GM18505 (cell line): ENCODE data around the gene STYXL1.
"Not testable (repeated sequence)": the region's sequence is repeated elsewhere in the genome, so short reads cannot be mapped to it uniquely, and the experiment has no call there.

Experiments
- ATAC-seq: cut with Tn5 transposase; IDR thresholded peaks from one replicate; pipeline ENCODE4 v1.9.1; 2021; ENCODE audit not compliant: unreplicated experiment
- POLR2A ChIP-seq: IDR thresholded peaks from 4 replicates; pipeline ENCODE4 v1.6.1; 2011; ENCODE audit warnings: borderline replicate concordance; ENCODE audit not compliant: insufficient read depth, insufficient read length; ENCODE audit errors: extremely low read depth

Gene STYXL1

DNA sequence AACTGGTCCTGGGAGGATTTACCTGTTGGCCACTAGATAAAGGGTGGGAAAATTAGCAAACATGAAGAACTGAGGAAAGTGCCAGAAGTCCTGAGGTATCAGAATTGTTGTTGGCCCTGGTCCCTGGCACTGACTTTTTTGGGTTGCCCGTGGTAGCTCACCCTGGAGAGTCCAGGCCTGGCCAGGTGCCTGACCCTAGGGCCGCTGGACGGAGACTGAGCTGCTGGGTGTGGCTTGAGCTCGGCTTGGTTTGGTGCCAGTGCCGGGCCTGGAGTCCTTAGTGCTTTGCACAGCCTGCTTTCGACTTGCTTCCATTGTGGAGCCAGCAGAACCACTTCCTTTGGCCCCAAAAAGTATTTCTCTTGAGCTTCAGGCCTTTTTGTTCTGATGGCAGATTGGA is 13.0 kb upstream of the STYXL1 start:
- TF ChIP-seq POLR2A = no peak
- no peak for ATAC-seq

DNA sequence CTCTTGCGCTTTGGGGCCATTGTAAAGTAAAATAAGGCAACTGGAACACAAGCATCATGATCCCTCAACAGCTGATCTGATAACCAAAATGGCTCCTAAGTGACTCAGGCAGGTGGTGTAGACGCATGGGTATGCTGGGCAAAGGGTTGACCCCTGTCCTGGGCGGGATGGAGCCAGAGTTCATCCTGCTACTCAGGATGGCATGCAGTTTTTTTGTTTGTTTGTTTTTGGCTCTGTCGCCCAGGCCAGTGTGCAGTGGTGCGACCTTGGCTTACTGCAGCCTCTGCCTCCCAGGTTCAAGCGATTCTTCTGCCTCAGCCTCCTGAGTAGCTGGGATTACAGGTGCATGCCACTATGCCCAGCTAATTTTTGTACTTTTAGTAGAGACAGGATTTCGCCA is 10.9 kb upstream of the STYXL1 start:
- ATAC-seq = not testable (repeated sequence)

DNA sequence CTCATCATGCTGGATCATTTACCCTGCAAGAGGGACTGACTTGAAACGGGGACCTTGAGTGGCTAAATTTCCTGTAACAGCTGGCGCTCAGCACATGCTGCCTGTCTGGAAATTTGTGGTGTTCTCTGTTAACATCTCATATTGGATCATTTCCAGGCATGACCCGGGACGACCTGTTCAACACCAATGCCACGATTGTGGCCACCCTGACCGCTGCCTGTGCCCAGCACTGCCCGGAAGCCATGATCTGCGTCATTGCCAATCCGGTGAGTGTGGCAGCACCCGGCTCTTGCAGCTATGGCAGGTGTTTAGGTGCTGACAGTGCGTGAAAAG is 10.0 kb upstream of the STYXL1 start:
- no peak for TF ChIP-seq POLR2A
- no peak for ATAC-seq

DNA sequence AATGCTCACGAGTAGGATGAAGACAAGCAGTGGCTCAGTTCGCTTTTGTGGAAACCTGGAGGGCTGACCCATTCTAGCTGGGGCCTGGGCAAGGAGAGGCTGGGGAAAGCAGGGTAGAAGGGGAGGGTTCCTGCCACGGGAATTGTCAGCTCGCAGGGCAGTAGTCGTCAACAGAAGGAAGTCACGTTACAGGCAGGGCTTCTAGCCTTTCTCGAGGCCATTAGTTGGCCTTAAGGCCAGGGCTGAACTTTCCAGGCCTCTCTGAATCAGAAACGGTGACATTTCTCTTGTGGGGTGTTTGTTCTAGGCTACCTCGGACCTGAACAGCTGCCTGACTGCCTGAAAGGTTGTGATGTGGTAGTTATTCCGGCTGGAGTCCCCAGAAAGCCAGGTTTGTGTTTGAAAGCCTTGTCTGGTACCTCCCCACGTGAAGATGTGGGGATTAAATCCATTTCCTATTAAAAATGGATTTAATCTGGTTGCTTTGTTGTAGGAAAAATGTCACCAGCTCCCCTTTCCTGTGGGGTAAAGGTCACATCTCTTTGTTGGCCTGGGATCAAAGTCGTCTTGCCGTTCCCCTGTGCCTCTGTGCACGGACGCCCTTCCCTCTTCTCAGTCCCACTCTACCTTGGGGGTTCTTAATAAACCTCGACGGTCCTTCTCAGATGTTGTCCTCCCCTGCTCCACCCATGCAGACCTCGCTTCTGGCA is 9.5 kb upstream of the STYXL1 start:
- no peak for ATAC-seq
- no peak for TF ChIP-seq POLR2A

DNA sequence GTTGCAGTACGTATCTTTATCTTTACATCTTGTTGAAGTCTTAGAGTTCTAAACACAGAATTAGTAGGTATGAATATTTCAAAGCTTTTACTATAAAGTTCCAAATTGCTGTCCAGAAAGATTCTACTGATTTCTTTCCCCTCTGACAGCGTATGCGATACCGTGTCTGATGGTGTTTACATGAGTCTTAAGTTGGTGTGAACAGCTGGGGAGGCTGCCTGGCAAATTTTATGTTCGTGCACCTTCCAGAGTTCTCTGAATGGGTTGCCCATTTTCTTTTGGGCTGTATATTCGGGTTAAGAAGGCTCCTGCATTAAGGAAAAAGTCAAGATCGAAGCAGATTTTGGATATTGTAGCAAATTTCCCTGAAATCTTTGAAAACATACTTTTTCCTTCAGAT is 8.4 kb upstream of the STYXL1 start:
- TF ChIP-seq POLR2A = no peak
- no peak for ATAC-seq

DNA sequence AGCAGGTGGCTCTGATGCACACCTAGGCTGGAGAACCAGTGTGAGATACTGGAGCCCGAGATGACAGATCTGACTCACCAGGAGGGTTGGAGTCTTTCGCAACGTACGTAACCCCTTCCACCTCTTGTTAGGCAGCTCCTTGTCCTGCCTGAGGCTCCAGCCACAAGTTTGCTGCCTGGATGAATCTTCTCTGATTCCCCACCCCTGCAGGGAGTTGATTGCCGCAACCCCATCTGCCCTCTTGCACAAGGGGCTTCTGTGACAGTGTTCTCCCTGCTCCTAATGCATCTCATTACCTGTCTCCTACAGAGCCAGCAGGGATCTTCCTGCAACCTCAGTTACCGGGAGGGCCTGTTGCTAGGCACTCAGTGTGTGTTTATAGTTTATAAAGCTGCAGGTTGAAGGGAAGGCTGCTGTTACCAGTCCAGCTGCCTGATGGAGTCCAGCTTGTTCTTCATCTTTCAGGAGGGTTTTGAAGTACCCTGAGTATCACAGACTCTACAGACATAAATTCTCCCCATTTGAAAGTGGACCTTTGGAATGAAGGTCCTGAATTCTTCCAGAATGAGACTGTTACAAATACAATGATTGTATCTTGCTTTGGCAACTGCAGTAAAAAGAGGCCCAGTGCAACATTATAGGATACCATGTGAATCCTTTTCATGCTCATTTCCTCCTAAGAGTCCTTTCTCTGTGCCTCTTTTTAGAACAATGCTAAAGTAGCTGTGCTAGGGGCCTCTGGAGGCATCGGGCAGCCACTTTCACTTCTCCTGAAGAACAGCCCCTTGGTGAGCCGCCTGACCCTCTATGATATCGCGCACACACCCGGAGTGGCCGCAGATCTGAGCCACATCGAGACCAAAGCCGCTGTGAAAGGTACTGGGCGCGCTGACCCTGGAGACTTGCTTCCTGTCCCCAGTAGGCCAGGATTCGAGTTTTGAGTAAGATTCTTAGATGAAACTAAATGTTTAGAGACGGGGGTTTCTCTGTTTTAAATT is 6.6 kb upstream of the STYXL1 start:
- no peak for ATAC-seq
- no peak for TF ChIP-seq POLR2A

DNA sequence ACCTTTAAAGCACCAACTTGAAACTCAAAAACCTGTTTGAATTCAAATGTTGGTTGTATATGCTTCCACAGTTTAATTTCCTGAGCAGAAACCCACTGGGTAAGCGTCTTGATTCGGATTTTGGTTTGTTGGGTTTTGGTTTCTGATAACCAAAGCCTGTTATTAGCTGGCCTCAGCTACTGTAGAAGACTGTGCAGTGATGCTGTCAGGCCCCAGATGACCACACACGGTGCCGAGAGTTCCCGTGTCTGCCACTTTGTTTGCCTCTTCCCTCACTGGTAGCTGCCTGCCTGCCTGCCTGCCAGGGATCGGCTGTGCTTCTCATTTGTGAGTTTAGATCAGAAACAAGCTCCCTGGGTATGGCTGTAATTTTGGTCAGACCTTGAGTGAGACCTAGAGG is 5.7 kb upstream of the STYXL1 start:
- no peak for ATAC-seq
- peak; percentile 6 for TF ChIP-seq POLR2A

DNA sequence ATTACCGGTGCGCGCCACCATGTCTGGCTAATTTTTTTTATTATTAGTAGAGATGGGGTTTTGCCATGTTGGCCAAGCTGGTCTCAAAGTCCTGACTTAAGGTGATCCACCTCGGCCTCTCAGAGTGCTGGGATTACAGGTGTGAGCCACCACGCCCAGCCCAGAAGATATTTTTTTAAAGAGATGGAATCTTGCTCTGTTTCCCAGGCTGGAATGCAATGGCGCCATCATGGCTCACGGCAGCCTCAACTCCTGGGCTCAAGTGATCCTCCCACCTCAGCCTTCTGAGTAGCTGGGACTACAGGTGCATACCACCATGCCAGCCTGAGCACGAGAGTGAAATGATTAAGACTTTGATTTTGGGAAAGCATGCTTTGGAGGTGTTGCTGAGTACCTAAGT is 4.9 kb upstream of the STYXL1 start:
- not testable (repeated sequence) for ATAC-seq

DNA sequence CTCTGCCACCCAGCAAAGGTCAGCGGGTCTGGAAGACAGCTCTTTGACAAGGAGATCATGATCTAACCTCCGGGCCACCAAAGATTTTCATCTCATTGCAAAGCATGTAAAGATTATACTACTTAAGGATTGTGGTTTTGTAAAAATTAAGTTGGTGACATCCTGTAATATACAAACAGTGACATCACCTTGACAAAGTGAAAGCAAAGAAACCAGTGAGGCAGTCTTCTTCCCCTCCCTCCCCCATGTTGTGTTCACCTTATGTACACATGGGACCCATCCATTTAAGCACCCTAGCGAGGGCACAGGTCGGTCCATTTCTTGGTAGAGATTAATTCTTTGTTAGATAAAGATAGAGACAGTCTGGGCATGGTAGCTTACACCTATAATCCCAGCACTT is 4.0 kb upstream of the STYXL1 start:
- no peak for ATAC-seq

DNA sequence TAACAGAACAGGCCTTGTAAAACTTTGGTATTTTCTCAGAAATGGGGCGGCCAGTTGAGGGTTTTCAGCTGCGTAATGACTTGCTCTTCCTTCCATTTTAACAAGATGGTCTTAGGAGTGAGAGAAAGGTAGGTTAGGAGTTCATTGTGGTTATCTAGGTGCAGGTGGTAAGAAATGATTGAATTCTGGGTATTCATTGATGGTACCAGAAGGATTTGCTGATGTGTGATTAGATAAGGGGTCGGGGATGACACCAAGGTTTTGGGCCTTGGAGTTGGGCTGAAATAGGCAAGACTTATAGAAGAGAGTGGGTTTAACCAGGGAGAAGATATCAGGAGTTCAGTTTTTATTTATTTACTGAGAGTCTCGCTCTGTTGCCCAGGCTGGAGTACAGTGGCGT is 2.7 kb upstream of the STYXL1 start:
- no peak for ATAC-seq
- TF ChIP-seq POLR2A = no peak

More for the DNA sequence above, 4.0 kb upstream of the STYXL1 start:
- no peak for TF ChIP-seq POLR2A

DNA sequence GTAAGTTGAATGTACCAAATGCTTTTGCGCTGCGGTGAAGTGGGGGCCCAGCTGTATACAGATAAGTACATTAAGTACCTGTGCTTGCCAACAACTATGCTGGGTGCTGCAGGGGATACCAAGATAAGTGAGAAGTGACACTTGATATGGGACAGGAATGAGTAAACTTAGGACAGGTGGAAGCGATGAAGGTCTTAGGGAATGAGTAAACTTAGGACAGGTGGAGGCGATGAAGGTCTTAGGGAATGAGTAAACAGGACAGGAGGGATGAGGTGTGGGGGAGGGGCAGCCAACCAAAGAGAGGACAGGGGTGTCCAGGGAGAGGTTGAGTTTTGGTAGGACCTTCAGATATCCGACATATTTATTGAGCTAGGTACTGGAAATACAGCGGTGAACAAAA is 1.5 kb upstream of the STYXL1 start:
- TF ChIP-seq POLR2A = no peak
- no peak for ATAC-seq

DNA sequence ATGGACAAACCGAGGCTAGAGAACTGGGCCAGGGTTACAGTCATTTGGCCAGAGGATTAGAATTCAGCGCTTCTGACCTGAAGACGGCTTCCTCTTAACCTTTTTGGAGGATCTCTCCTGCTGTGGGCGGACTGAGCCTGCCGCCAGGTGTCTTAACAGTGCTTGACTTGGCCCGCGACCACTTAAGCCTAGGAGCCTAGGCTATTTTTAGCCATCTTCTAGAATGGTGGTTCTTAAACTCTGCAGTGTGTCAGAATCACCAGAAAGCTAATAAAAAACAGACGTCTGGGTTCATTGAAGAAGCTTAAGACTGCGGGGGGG is 828 bp upstream of the STYXL1 start:
- ATAC-seq = no peak
- no peak for TF ChIP-seq POLR2A

DNA sequence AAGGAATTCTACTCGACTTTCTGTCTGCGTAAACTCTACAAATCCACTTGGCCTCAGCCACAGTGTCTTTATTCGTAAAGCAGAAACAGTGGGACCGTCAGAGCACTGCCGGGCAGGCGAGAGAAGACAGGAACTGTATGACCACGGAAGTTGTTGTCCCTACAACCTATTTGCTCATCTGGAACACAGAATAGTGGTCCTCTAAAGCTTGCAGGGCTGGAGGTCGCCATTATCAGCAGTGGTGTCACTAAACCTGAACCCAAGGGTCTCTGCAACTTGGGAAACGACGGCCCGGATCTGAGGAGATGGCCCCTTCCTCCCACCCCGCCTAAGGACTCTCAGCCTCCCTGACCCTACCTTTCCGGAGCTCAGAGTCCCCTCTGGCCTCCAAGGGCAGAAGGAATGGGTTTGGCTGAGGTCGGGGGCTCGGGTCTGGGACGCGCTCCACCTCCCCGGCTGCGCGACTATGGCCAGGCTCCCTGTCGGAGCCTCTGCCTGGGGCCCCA is 442 bp downstream of the STYXL1 start:
- peak; percentile 10 for ATAC-seq
- TF ChIP-seq POLR2A = no peak

DNA sequence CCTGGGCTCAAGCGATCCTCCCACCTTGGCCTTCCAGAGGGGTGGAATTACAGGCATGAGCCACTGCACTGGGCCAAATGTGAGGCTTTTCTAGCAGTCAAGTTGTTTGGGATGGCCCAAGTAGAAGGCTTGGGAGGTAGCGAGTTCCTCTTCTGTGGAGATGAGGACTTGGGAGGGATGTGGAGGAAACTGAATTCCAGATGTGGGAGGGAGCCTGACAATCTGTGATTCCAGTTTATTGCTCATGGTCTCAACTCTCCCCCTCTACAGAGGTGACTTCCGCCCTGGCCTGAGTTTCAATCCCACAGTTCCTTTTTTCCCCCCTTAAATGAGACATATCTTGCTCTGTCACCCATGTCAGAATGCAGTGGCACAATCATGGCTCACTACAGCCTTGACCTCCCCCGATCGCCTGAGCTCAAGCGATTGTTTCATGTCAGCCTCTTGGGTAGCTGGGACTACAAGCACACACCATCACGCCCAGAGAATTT is 3.4 kb downstream of the STYXL1 start:
- no peak for ATAC-seq
- no peak for TF ChIP-seq POLR2A
